ENCODE results near the gene ADAMTS13.
"Not testable (repeated sequence)": the region's sequence is repeated elsewhere in the genome, so short reads cannot be mapped to it uniquely, and the experiment has no call there.

ADAMTS13 gene

DNA sequence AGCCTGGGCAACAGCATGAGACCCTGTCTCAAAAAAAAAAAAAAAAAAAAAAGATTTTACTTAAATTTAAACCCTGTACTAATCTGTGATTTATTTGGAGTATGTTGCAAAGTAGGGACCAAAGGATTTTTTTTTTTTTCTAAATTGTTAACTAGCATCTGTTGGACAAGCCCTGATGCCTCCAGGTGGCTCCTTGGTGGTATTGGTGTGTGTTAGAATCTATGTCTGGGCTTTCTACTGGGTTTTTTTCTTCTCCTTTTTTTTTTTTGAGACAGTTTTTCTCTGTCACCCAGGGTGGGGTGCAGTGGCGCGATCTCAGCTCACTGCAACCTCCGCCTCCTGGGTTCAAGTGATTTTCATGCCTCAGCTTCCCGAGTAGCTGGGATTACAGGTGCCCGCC lies 29.7 kb downstream of the ADAMTS13 start:
- H3K27ac Mint-ChIP-seq, H3K9me3 Mint-ChIP-seq, ATAC-seq, H3K36me3 Mint-ChIP-seq, H3K4me1 Mint-ChIP-seq, H3K4me3 Mint-ChIP-seq: not testable (repeated sequence)
- H3K27me3 Mint-ChIP-seq: peaks cover 27% of the 10 kb centered on the region

DNA sequence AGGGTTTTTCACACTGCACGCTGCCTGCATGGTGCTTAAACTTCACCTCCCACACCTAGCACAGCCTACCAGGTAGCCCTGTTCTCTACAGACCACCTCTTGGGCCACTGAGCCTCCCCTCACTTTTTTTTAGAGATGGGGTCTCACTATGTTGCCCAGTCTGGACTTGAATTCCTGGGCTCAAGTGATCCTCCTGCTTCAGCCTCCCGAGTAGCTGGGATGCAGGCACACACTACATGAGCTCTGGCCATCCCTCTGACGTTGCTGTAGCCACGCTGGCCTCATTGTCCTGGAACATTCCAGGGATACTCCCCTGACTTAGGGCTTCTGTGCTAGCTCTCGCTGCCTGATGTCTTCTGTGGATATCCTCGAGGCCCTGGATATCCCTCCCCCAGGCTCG lies 30.4 kb downstream of the ADAMTS13 start:
- Mint-ChIP-seq H3K27me3 (peaks cover 27% of the 10 kb centered on the region), H3K4me1 (peaks cover 6% of the 10 kb centered on the region), H3K4me3 (no peak overlapping the region), H3K27ac (no peak overlapping the region), H3K9me3 (no peaks in the 10 kb centered on the region), H3K36me3 (no peaks in the 10 kb centered on the region)
- ATAC-seq: no peak

DNA sequence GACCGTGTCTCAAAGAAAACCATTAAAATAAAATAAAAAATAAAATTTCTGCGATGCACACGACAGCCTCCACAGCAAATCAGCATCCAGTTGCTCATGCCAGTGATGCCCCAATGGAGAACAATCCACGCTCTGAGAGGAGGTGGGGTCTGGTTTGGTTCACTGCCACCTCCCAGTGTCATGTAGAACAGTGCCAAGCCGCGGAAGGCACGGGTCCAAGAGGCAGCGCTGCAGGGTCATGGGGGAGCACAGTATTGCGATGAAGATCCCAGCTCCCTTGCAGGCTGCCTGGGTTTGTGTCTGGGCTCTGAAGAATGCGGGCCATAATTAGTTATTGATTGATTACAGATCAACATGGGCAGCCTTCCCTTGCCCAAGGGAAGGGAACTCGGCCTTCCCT lies 31.5 kb downstream of the ADAMTS13 start:
- H3K9me3 Mint-ChIP-seq: no peaks in the 10 kb centered on the region
- no peak overlapping the region for H3K27ac Mint-ChIP-seq
- ATAC-seq: no peak
- H3K4me1 Mint-ChIP-seq: peaks cover 6% of the 10 kb centered on the region
- no peak overlapping the region for H3K4me3 Mint-ChIP-seq
- no peaks in the 10 kb centered on the region for H3K36me3 Mint-ChIP-seq
- peaks cover 27% of the 10 kb centered on the region for H3K27me3 Mint-ChIP-seq

DNA sequence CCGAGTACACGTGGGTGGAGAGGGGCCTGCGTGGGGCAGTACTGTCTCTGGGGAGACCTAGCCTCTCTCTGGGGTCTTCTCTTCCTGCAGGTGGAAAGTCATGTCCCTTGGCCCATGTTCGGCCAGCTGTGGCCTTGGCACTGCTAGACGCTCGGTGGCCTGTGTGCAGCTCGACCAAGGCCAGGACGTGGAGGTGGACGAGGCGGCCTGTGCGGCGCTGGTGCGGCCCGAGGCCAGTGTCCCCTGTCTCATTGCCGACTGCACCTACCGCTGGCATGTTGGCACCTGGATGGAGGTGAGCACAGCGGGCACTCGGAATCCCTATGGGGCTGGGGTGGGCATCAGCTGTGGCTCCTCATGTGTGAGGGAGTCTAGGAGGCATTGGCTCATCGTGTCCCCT lies 32.2 kb downstream of the ADAMTS13 start:
- no peak for ATAC-seq
- Mint-ChIP-seq H3K27ac (no peak overlapping the region), H3K9me3 (no peaks in the 10 kb centered on the region), H3K36me3 (no peaks in the 10 kb centered on the region), H3K4me3 (no peak overlapping the region), H3K27me3 (peaks cover 27% of the 10 kb centered on the region), H3K4me1 (peaks cover 6% of the 10 kb centered on the region)

DNA sequence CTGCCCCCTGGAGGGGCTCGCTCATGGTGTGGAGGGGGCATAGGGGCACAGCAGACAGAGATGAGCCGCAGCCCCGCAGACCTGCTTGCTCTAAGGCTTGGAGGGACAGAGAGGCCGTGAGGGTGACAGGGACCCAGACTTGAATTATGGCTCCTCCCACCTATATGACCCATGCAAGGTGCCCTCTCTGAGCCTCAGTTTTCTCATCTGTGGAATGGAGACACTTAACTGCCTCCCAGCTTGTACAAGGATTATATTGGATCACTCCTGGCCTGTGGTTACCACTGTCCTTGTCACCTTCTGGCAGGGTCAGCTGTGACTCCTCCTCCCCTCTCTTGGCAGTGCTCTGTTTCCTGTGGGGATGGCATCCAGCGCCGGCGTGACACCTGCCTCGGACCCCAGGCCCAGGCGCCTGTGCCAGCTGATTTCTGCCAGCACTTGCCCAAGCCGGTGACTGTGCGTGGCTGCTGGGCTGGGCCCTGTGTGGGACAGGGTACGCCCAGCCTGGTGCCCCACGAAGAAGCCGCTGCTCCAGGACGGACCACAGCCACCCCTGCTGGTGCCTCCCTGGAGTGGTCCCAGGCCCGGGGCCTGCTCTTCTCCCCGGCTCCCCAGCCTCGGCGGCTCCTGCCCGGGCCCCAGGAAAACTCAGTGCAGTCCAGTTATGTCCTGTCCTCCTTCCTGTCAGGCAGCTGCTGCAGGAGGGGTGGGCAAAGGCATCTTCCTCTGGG lies 32.9 kb downstream of the ADAMTS13 start:
- Mint-ChIP-seq H3K27me3 (peaks cover 27% of the 10 kb centered on the region), H3K4me1 (peaks cover 6% of the 10 kb centered on the region), H3K4me3 (no peak overlapping the region), H3K36me3 (no peaks in the 10 kb centered on the region), H3K9me3 (no peaks in the 10 kb centered on the region), H3K27ac (no peak overlapping the region)
- no peak for ATAC-seq

DNA sequence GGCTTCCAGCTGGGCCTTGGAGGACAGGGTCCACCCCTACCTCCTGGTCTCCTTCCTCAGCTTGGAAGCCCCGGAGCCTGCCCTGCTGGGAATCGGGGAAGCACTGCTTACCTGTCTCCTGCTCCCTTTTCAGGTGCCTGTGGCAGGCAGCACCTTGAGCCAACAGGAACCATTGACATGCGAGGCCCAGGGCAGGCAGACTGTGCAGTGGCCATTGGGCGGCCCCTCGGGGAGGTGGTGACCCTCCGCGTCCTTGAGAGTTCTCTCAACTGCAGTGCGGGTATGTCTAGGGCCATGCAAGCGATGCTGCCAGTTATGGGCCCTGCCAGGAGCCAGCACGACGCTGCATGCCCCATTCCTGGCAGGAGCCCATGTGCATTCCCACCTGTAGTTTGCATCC lies 33.8 kb downstream of the ADAMTS13 start:
- H3K9me3 Mint-ChIP-seq: no peaks in the 10 kb centered on the region
- H3K4me3 Mint-ChIP-seq: no peak overlapping the region
- ATAC-seq: no peak
- no peak overlapping the region for H3K27ac Mint-ChIP-seq
- peaks cover 12% of the 10 kb centered on the region for H3K4me1 Mint-ChIP-seq
- H3K27me3 Mint-ChIP-seq: peaks cover 27% of the 10 kb centered on the region
- no peaks in the 10 kb centered on the region for H3K36me3 Mint-ChIP-seq

DNA sequence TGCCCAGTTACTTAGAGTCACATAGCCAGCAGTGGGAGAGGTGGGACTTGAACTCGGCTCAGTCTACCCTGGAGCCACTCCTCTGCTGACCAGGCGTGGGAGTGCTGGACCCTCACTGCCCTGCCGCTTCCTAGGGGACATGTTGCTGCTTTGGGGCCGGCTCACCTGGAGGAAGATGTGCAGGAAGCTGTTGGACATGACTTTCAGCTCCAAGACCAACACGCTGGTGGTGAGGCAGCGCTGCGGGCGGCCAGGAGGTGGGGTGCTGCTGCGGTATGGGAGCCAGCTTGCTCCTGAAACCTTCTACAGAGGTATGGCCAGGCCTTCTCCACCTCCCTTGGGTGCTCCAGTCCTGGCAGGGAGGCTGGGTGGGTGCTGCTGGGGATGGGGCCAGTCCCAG lies 34.2 kb downstream of the ADAMTS13 start:
- Mint-ChIP-seq H3K9me3 (no peaks in the 10 kb centered on the region), H3K4me3 (no peak overlapping the region), H3K27ac (no peak overlapping the region), H3K36me3 (no peaks in the 10 kb centered on the region), H3K27me3 (peaks cover 27% of the 10 kb centered on the region), H3K4me1 (peaks cover 16% of the 10 kb centered on the region)
- ATAC-seq: no peak

DNA sequence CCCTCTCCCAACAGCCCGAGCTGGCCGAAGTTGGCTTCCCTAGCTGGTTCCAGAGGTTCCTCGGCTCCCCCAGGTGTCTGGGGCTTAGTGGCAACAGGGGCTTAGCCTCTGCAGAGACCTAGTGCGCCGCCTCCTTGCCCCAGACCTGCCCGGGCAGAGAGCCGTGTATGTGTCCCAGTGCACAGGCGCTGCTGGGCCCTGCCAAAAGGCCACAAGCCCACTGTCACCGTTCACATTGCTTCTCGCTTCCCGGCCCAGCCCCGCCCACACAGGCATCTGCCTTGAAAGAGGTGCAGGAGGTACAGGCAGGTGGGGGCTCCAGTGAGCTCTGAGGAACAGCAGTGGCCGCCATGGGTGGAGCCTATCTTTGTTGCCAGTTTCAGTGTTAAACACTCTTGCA lies 35.1 kb downstream of the ADAMTS13 start:
- no peak overlapping the region for H3K4me3 Mint-ChIP-seq
- H3K36me3 Mint-ChIP-seq: no peaks in the 10 kb centered on the region
- no peak overlapping the region for H3K27ac Mint-ChIP-seq
- peaks cover 19% of the 10 kb centered on the region for H3K4me1 Mint-ChIP-seq
- H3K9me3 Mint-ChIP-seq: no peaks in the 10 kb centered on the region
- ATAC-seq: no peak
- peaks cover 27% of the 10 kb centered on the region for H3K27me3 Mint-ChIP-seq

DNA sequence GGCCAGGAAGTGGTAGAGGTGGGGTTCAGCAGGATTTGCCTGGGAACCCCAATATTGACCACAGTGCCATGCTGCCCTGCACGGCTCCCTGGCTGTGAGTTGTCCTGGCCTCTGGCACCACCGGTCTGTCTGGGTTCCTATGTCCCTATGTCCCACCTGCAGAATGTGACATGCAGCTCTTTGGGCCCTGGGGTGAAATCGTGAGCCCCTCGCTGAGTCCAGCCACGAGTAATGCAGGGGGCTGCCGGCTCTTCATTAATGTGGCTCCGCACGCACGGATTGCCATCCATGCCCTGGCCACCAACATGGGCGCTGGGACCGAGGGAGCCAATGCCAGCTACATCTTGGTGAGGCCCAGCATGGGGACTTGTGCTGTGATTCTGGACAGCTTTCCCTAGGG lies 35.6 kb downstream of the ADAMTS13 start:
- H3K4me1 Mint-ChIP-seq: peaks cover 22% of the 10 kb centered on the region
- no peaks in the 10 kb centered on the region for H3K36me3 Mint-ChIP-seq
- no peak overlapping the region for H3K27ac Mint-ChIP-seq
- no peak overlapping the region for H3K4me3 Mint-ChIP-seq
- no peak for ATAC-seq
- H3K9me3 Mint-ChIP-seq: no peaks in the 10 kb centered on the region
- peaks cover 27% of the 10 kb centered on the region for H3K27me3 Mint-ChIP-seq

DNA sequence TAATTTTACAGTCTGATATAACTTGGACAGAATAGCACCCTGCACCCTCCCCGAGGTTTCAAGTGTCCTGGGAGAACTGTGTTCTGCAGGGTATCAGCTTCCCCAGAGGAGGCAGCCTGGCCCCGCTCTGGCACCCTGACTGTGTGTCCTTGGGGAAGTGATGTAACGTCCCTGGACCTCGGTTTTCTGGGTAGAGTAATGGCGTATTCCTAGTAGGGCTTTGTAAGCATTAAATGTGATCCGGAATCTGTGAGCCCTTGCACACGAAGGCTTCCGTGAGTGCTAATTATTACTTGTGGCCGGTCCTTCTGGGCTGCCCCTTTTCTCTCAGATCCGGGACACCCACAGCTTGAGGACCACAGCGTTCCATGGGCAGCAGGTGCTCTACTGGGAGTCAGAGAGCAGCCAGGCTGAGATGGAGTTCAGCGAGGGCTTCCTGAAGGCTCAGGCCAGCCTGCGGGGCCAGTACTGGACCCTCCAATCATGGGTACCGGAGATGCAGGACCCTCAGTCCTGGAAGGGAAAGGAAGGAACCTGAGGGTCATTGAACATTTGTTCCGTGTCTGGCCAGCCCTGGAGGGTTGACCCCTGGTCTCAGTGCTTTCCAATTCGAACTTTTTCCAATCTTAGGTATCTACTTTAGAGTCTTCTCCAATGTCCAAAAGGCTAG lies 36.6 kb downstream of the ADAMTS13 start:
- peak overlapping the region; percentile 97 for H3K27ac Mint-ChIP-seq
- H3K9me3 Mint-ChIP-seq: no peaks in the 10 kb centered on the region
- ATAC-seq: no peak
- peaks cover 27% of the 10 kb centered on the region for H3K27me3 Mint-ChIP-seq
- H3K4me1 Mint-ChIP-seq: peaks cover 33% of the 10 kb centered on the region
- H3K36me3 Mint-ChIP-seq: peaks cover 3% of the 10 kb centered on the region
- H3K4me3 Mint-ChIP-seq: peak overlapping the region; percentile 94

DNA sequence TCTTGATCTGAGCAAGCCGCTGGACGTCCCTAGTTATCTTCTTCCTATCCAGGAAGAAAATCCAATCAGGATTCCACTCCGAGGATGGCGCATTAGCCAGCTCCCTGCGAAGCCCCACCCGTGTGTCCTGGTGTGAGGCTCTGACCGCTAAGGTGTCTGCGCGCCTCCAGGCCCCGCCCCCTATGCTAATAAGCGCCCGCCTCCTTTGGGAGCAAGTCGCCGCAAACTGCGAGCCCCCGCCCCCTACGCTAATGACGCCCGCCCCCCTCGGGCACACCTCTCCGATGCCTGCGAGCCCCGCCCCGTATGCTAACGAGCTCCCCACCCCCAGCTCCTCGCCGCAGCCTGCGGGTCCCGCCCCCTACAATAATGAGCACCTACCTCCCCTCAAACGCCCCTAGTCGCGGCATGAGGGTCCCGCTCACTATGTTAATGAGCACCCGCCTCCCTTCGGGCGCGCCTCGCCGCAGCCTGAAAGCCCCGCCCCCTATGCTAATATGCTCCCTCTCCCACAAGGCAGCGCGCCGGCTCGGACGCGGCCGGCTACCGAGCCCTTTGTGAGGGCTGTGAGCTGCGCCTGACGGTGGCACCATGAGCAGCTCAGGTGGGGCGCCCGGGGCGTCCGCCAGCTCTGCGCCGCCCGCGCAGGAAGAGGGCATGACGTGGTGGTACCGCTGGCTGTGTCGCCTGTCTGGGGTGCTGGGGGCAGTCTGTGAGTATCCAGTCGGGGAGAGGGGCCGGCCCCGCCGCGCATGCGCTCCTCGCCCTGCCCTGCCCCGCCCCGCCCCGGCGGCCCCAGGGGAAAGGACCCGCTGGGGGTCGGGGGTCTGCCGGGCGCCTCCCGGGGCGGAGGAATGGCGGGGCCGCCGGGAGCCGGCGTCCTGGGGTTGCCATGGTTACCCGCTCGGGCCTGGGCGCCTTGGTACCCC lies 37.6 kb downstream of the ADAMTS13 start, which contains the start of gene CACFD1:
TSS of gene CACFD1 (plus strand) at position 503 of the 929 bp plus-strand sequence. CDS start at position 592, 89 bp downstream.
- Mint-ChIP-seq H3K9me3 (no peaks in the 10 kb centered on the region), H3K4me3 (peak within 1 kb of the TSS; percentile 94), H3K27ac (peak within 1 kb of the TSS; percentile 97), H3K36me3 (peaks cover 9% of the 10 kb centered on the region), H3K4me1 (peaks cover 42% of the 10 kb centered on the region), H3K27me3 (peaks cover 18% of the 10 kb centered on the region)
- ATAC-seq: peak; percentile 88

DNA sequence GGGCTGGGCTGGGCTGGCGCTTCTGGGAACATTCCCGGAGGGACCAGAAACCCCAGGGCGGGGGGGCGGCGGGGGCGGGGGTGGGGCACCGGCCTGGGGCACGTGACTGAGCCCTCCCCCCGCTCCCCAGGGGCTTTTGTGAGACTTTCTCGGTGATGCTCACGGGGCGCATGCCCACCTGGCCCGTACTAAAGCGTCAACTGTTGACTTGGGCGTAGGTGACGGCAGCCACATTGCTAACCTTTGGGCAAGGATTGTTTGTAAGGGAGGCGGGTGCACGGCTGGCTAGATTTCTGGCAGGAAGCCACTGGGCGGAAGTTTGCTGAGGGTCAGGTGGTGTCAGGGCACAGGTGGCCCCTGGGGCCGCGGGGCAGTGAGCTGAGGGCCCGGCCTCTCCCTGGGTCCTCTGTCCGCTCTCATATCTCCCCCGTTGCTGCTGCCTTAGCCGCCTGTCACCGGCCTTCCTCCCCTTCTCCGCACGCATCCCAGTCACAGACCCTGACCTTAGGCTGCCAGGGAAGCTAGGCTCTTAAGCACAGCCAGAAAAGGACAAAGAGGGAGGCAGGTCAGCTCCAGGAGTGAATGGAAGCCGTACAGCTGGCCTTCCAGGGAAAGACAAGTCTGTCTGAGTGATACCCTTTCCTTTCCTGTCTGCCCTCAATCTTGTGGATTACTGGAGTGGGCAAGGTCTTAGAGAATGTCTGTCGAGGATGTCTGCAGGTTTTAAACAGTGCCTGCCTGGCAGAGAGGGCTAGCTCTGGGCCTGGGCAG lies 38.4 kb downstream of the ADAMTS13 start:
- Mint-ChIP-seq H3K4me1 (peaks cover 43% of the 10 kb centered on the region), H3K4me3 (peak overlapping the region; percentile 80), H3K27me3 (peaks cover 10% of the 10 kb centered on the region), H3K27ac (peak overlapping the region; percentile 97), H3K36me3 (peaks cover 9% of the 10 kb centered on the region), H3K9me3 (no peaks in the 10 kb centered on the region)
- peak; percentile 65 for ATAC-seq

DNA sequence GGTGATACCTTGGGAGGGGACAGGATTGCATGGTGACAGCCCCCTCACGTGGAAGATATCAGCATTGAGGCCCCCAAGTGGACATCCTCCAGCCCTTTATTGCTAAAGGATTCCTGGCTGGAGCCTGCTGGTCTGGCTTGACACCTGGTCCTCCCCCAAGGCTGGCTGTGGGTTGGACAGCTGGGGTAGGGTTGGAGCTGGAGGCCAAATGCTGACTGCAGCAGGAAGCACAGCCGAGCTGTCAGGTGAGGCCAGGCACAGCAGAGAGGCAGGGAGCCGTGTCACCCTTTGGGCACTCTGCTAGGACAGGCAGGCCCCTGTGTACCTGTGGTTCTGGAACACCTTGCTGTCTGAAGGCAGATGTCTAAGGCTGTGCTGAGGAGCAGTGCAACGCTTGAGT lies 39.8 kb downstream of the ADAMTS13 start:
- Mint-ChIP-seq H3K9me3 (no peaks in the 10 kb centered on the region), H3K27me3 (no peaks in the 10 kb centered on the region), H3K27ac (peak overlapping the region; percentile 97), H3K4me1 (peaks cover 43% of the 10 kb centered on the region), H3K4me3 (no peak overlapping the region), H3K36me3 (peaks cover 9% of the 10 kb centered on the region)
- no peak for ATAC-seq

DNA sequence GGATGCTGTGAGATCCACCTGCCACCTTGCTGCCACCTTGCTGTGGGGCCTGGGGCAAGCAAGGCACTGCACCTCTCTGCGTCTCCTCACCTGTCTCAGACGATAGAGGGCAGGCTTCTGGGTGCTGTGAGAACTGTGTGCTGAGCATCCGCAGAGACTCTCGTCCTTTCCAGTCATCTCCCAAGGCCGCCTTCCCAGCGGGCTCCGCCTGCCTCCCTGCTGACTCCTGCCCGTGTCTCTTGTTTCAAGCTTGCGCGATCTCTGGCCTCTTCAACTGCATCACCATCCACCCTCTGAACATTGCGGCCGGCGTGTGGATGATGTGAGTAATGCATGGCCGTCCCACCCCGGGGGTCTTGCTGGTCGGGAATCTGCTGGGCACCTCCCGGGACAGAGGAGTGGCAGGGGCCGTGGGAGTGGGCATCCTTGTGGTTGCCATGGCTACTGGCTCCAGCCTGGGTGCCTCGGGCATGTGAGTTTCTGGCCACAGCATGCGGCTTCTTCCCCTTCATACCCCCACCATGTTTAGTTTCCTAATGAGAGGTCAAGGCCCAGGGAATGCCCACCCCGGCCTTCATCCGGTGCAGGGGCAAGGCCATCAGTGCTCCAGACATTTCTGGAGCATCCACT lies 41.2 kb downstream of the ADAMTS13 start:
- Mint-ChIP-seq H3K9me3 (no peaks in the 10 kb centered on the region), H3K27ac (peak overlapping the region; percentile 81), H3K27me3 (no peaks in the 10 kb centered on the region), H3K36me3 (peaks cover 9% of the 10 kb centered on the region), H3K4me3 (no peak overlapping the region), H3K4me1 (peaks cover 43% of the 10 kb centered on the region)
- ATAC-seq: no peak
